HepG2 (cell line): ENCODE measurements around the gene APOC1. TPM values are rescaled to one million over a fixed set of nuclear protein-coding genes. Genes with fewer than 3 reads are reported as not detected.

ENCODE experiments used
- CBFB ChIP-seq: sonication (generic); formaldehyde crosslinking; IDR thresholded peaks from 2 replicates; pipeline ENCODE4 v1.4.0; 2020; ENCODE audit warnings: missing genetic modification reagents
- GATAD1 ChIP-seq: IDR thresholded peaks from 2 replicates; pipeline ENCODE4 v1.6.1; 2016; ENCODE audit warnings: missing genetic modification reagents, missing compliant biosample characterization
- HES4 ChIP-seq: sonication (generic); formaldehyde crosslinking; IDR thresholded peaks from 2 replicates; pipeline ENCODE4 v1.9.0; 2021; ENCODE audit warnings: mild to moderate bottlenecking, missing genetic modification reagents, borderline replicate concordance
- NFATC3 ChIP-seq: sonication (generic); formaldehyde crosslinking; IDR thresholded peaks from 2 replicates; pipeline ENCODE4 v1.5.1; 2020; ENCODE audit warnings: mild to moderate bottlenecking, missing genetic modification reagents
- NR2F1 ChIP-seq, 2 experiments: fragments of 450-650 bp in 1 of 2; formaldehyde crosslinking in 1 of 2; IDR thresholded peaks; 2 replicates each; pipeline versions ENCODE4 v1.5.0 to v1.6.1; 2016 to 2020; ENCODE audit warnings: mild to moderate bottlenecking in 1 of 2, missing compliant biosample characterization in 1 of 2, missing genetic modification reagents in 1 of 2, moderate library complexity in 1 of 2
- ONECUT2 ChIP-seq: sonication (generic); formaldehyde crosslinking; IDR thresholded peaks from 2 replicates; pipeline ENCODE4 v1.4.0; 2020; ENCODE audit warnings: missing genetic modification reagents
- SYNCRIP ChIP-seq: fragments of 200-400 bp; formaldehyde crosslinking; IDR thresholded peaks from 2 replicates; pipeline ENCODE4 v1.6.1; 2018; ENCODE audit warnings: mild to moderate bottlenecking, low read depth, low read length; ENCODE audit not compliant: insufficient read depth
- TAF1 ChIP-seq: sonication (generic); formaldehyde crosslinking; IDR thresholded peaks from 2 replicates; pipeline ENCODE4 v1.4.0; 2020; ENCODE audit warnings: missing genetic modification reagents
- TBX2 ChIP-seq: sonication (generic); formaldehyde crosslinking; IDR thresholded peaks from 2 replicates; pipeline ENCODE4 v1.5.0; 2020; ENCODE audit warnings: missing genetic modification reagents, mild to moderate bottlenecking, borderline replicate concordance
- ZNF24 ChIP-seq: fragments of 450-650 bp; IDR thresholded peaks from 2 replicates; pipeline ENCODE4 v1.6.1; 2017; ENCODE audit warnings: antibody characterized with exemption, mild to moderate bottlenecking
- ZNF598 ChIP-seq: sonication (generic); formaldehyde crosslinking; IDR thresholded peaks from 2 replicates; pipeline ENCODE4 v1.5.1; 2020; ENCODE audit warnings: mild to moderate bottlenecking, missing genetic modification reagents, borderline replicate concordance
- ZNF619 ChIP-seq: sonication (generic); formaldehyde crosslinking; IDR thresholded peaks from 2 replicates; pipeline ENCODE4 v1.4.0; 2020; ENCODE audit warnings: mild to moderate bottlenecking, missing genetic modification reagents
- polyA plus RNA-seq, 8 experiments: library from polyadenylated mRNA; depleted of rRNA in 3 of 8; stranded (reverse) in 7 of 8; unstranded in 1 of 8; fragments of >200 nt; fragmentation: Illumina TruSeq in 4 of 8; extraction: Trizol in 4 of 8; gene quantifications; 2 replicates each; pipeline versions ENCODE4 v1.2.1 to v1.2.3, GENCODE V29; 2011 to 2016; ENCODE audit warnings: low read depth in 4 of 8, missing spikeins in 1 of 8, mixed read lengths in 1 of 8; ENCODE audit not compliant: insufficient read depth in 1 of 8
- total RNA-seq, 5 experiments: library from RNA; depleted of rRNA; stranded (reverse); fragments of >200 nt; fragmentation: Illumina TruSeq; extraction: Trizol; gene quantifications; 2 replicates each; pipeline ENCODE4 v1.2.3, GENCODE V29; 2016; ENCODE audit warnings: low read depth in 1 of 5
- TF ChIP-seq, protein P1 (sequence below): sonication (generic); formaldehyde crosslinking; IDR thresholded peaks from 2 replicates; pipeline ENCODE4 v1.4.0; 2020; ENCODE audit warnings: mild to moderate bottlenecking, missing genetic modification reagents
- TF ChIP-seq, protein P2 (sequence below): fragments of 450-650 bp; IDR thresholded peaks from 2 replicates; pipeline ENCODE4 v1.6.1; 2016
- TF ChIP-seq, protein P3 (sequence below): sonication (generic); formaldehyde crosslinking; IDR thresholded peaks from 2 replicates; pipeline ENCODE4 v1.4.0; 2020; ENCODE audit warnings: missing genetic modification reagents, borderline replicate concordance
- TF ChIP-seq, protein P4 (sequence below): IDR thresholded peaks from 2 replicates; pipeline ENCODE4 v1.6.1; 2012; ENCODE audit warnings: inconsistent platforms
- TF ChIP-seq, protein P5 (sequence below): IDR thresholded peaks from 2 replicates; pipeline ENCODE4 v1.6.1; 2012; ENCODE audit warnings: low read depth, low read length, improper control_type of control experiment

Gene APOC1
- total and polyA plus RNA-seq, 2 of the 13 experiments (the other 11 are each of a cell fraction or from before 2014, with no cell fraction given) = 600 to 1,235 TPM

DNA sequence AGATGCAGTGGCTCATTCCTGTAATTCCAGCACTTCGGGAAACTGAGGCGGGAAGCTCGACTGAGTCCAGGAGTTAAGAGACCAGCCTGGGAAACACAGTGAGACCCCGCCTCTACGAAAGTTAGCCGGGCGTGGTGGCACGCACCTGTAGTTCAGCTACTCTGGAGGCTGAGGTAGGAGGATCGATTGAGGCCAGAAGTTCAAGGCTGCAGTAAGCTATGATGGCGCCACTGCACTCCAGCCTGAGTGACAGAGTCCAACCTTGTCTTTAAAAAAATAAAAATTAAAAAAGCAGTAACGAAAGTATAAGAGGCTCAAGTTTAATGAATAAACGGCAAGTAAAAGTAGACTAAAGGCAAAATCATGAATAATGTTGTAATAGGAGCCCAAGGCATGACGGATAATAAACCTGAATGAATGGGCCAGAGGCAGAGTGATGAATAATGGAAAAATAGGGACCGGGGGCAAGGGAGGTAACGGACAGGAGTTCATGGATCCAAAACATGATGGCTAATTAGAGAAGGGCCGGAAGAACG lies 24.5 kb upstream of the APOC1 start (continued):
- TF ChIP-seq, protein P1, sequence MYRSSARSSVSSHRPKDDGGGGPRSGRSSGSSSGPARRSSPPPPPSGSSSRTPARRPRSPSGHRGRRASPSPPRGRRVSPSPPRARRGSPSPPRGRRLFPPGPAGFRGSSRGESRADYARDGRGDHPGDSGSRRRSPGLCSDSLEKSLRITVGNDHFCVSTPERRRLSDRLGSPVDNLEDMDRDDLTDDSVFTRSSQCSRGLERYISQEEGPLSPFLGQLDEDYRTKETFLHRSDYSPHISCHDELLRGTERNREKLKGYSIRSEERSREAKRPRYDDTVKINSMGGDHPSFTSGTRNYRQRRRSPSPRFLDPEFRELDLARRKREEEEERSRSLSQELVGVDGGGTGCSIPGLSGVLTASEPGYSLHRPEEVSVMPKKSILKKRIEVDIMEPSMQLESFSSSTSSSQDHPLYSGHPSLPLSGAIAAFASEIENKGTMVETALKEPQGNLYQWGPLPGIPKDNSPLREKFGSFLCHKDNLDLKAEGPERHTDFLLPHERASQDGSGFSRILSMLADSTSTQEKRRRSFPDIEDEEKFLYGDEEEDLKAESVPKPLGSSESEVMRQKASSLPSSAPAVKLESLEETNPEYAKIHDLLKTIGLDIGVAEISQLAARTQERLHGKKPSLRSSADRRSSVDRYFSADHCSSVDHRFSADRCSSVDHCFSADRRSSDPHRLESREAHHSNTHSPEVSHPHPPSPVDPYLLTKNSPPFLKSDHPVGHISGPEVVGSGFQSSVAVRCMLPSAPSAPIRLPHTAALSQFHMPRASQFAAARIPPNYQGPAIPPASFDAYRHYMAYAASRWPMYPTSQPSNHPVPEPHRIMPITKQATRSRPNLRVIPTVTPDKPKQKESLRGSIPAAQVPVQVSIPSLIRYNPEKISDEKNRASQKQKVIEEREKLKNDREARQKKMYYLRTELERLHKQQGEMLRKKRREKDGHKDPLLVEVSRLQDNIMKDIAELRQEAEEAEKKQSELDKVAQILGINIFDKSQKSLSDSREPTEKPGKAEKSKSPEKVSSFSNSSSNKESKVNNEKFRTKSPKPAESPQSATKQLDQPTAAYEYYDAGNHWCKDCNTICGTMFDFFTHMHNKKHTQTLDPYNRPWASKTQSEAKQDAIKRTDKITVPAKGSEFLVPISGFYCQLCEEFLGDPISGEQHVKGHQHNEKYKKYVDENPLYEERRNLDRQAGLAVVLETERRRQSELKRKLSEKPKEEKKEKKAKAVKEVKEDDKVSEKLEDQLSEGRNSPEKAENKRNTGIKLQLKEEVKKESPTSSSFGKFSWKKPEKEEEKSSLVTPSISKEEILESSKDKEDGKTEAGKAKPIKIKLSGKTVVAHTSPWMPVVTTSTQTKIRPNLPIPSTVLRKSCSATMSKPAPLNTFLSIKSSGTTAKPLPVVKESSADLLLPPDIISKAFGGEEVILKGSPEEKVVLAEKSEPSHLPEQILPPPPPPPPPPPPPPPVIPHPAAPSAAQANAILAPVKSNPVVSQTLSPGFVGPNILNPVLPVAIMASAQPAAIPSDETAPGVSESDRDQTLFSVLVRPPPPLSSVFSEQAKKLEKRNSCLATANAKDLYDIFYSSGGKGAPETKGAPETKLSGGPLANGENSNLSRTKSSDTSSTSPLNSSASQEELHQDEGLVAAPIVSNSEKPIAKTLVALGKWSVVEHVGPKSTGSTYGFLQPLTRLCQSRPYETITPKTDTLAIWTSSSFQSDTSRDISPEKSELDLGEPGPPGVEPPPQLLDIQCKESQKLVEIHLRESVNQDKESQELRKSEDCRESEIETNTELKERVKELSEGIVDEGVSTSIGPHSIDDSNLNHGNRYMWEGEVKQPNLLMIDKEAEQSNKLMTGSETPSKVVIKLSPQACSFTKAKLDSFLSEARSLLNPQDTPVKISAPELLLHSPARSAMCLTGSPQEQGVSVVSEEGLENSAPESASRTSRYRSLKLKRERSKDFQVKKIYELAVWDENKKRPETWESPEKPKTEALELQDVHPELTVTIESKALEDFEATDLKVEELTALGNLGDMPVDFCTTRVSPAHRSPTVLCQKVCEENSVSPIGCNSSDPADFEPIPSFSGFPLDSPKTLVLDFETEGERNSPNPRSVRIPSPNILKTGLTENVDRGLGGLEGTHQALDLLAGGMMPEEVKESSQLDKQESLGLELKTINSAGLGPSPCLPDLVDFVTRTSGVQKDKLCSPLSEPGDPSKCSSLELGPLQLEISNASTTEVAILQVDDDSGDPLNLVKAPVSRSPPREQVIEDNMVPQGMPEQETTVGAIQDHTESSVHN (CRISPR knock-in tag) = no peak
- TF ChIP-seq NR2F1 (CRISPR knock-in tag; IDR thresholded peaks at IDR 0.05) (peak in 1 of 2 experiments; percentile 58; a peak in 1 of 4 replicates), CBFB (no peak), HES4 (CRISPR knock-in tag) (no peak), TBX2 (CRISPR knock-in tag) (no peak; the same call in 1 of the 2 replicates), ONECUT2 (CRISPR knock-in tag) (peak; percentile 88), TAF1 (no peak), ZNF24 (no peak), ZNF598 (CRISPR knock-in tag) (no peak), GATAD1 (no peak), NFATC3 (CRISPR knock-in tag) (peak; percentile 44; the same call in 1 of the 2 replicates), ZNF619 (CRISPR knock-in tag) (0 out of 2 replicates have a peak, but pooled peaks have one; percentile 6), SYNCRIP (no peak)
- TF ChIP-seq, protein P2, sequence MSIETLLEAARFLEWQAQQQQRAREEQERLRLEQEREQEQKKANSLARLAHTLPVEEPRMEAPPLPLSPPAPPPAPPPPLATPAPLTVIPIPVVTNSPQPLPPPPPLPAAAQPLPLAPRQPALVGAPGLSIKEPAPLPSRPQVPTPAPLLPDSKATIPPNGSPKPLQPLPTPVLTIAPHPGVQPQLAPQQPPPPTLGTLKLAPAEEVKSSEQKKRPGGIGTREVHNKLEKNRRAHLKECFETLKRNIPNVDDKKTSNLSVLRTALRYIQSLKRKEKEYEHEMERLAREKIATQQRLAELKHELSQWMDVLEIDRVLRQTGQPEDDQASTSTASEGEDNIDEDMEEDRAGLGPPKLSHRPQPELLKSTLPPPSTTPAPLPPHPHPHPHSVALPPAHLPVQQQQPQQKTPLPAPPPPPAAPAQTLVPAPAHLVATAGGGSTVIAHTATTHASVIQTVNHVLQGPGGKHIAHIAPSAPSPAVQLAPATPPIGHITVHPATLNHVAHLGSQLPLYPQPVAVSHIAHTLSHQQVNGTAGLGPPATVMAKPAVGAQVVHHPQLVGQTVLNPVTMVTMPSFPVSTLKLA = no peak
- TF ChIP-seq, protein P3, sequence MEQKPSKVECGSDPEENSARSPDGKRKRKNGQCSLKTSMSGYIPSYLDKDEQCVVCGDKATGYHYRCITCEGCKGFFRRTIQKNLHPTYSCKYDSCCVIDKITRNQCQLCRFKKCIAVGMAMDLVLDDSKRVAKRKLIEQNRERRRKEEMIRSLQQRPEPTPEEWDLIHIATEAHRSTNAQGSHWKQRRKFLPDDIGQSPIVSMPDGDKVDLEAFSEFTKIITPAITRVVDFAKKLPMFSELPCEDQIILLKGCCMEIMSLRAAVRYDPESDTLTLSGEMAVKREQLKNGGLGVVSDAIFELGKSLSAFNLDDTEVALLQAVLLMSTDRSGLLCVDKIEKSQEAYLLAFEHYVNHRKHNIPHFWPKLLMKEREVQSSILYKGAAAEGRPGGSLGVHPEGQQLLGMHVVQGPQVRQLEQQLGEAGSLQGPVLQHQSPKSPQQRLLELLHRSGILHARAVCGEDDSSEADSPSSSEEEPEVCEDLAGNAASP = 0 out of 2 replicates have a peak, but pooled peaks have one; percentile 8
- TF ChIP-seq, protein P4, sequence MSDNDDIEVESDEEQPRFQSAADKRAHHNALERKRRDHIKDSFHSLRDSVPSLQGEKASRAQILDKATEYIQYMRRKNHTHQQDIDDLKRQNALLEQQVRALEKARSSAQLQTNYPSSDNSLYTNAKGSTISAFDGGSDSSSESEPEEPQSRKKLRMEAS = no peak
- TF ChIP-seq, protein P5, sequence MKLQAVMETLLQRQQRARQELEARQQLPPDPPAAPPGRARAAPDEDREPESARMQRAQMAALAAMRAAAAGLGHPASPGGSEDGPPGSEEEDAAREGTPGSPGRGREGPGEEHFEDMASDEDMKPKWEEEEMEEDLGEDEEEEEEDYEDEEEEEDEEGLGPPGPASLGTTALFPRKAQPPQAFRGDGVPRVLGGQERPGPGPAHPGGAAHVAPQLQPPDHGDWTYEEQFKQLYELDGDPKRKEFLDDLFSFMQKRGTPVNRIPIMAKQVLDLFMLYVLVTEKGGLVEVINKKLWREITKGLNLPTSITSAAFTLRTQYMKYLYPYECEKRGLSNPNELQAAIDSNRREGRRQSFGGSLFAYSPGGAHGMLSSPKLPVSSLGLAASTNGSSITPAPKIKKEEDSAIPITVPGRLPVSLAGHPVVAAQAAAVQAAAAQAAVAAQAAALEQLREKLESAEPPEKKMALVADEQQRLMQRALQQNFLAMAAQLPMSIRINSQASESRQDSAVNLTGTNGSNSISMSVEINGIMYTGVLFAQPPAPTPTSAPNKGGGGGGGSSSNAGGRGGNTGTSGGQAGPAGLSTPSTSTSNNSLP = peak; percentile 10; the same call in 1 of the 2 replicates
